HepG2 (cell line): ENCODE results near the gene NUDCD3. TPM values are rescaled to one million over a fixed set of nuclear protein-coding genes. Genes with fewer than 3 reads are reported as not detected.

ENCODE experiments used
- ATAC-seq: fragments of 200-7000 bp; cut with Tn5 transposase; 3 replicates; pipeline ENCODE4 v1.9.1; 2020; ENCODE audit warnings: mild to moderate bottlenecking, moderate library complexity
- BruUV-seq: library from RNA; stranded (reverse); fragments of 400-500 nt; replicated peaks from 2 replicates; lab custom pipeline; 2021; lab: Mats Ljungman, UMichigan
- CTCF ChIA-PET: fragments of 300-600 bp; formaldehyde crosslinking; extraction: SDS; loops from one replicate; lab custom pipeline; 2021; ENCODE audit warnings: low total read pairs, inconsistent platforms, low intra/inter-chr PET ratio; lab: Yijun Ruan, JAX
- POLR2A ChIA-PET: fragments of 350-600 bp; sonication (Branson Sonifier 250); formaldehyde crosslinking; loops from one replicate; lab custom pipeline; 2020; ENCODE audit warnings: antibody characterized with exemption, inconsistent platforms; lab: Yijun Ruan, JAX
- DNase-seq: peaks from one replicate; pipeline ENCODE4 v3.0.0-alpha.2; 2015; ENCODE audit warnings: low spot score
- FAIRE-seq: peaks from 3 replicates; lab custom pipeline; 2011; peaks lifted over from hg19 to GRCh38; lab: Jason Lieb, UNC
- H2AFZ ChIP-seq: one replicate; pipeline ENCODE4 v1.6.1; 2011; ENCODE audit warnings: low read length, inconsistent platforms
- H3K27ac ChIP-seq: fragments of 300-600 bp; 3 replicates; pipeline ENCODE4 v1.8.0; 2011; ENCODE audit warnings: mixed run types, mild to moderate bottlenecking, mixed read lengths, low read length, inconsistent platforms; ENCODE audit not compliant: insufficient read depth; ENCODE audit errors: extremely low read length
- H3K27me3 ChIP-seq, 2 experiments: fragments of 200-600 bp in 1 of 2; 2 replicates in 1 of 2; 3 replicates in 1 of 2; pipeline versions ENCODE4 v1.6.0 to v1.8.0; 2011; ENCODE audit warnings: low read length in 2 of 2, mild to moderate bottlenecking in 2 of 2, moderate library complexity in 2 of 2, inconsistent platforms in 1 of 2; ENCODE audit not compliant: insufficient read depth in 2 of 2, control insufficient read depth in 1 of 2
- H3K36me3 ChIP-seq, 2 experiments: fragments of 200-600 bp in 1 of 2; replicated peaks in 1 of 2; 2 replicates in 1 of 2; 3 replicates in 1 of 2; pipeline versions ENCODE4 v1.5.1 to v1.8.0; 2011; ENCODE audit warnings: low read length in 2 of 2, inconsistent platforms in 1 of 2; ENCODE audit not compliant: insufficient read depth in 2 of 2, control insufficient read depth in 1 of 2
- H3K4me1 ChIP-seq: 2 replicates; pipeline ENCODE4 v1.5.1; 2012; ENCODE audit warnings: low read length, inconsistent platforms; ENCODE audit not compliant: insufficient read depth
- H3K4me2 ChIP-seq: 2 replicates; pipeline ENCODE4 v1.6.0; 2011; ENCODE audit warnings: low read depth, low read length, inconsistent platforms
- H3K4me3 ChIP-seq, 3 experiments: fragments of 200-600 bp in 1 of 3; sonication (generic), shearing (Covaris generic) in 1 of 3; replicated peaks in 1 of 3; 2 replicates each; pipeline ENCODE4 v1.5.1; 2011 to 2016; ENCODE audit warnings: low read length in 3 of 3, inconsistent platforms in 2 of 3, low read depth in 2 of 3, mild to moderate bottlenecking in 2 of 3, control low read depth in 1 of 3, mixed read lengths in 1 of 3; ENCODE audit not compliant: insufficient read depth in 1 of 3
- H3K79me2 ChIP-seq: one replicate; pipeline ENCODE4 v1.6.1; 2011; ENCODE audit warnings: low read length, inconsistent platforms; ENCODE audit not compliant: insufficient read depth
- H3K9ac ChIP-seq: 2 replicates; pipeline ENCODE4 v1.6.0; 2011; ENCODE audit warnings: mild to moderate bottlenecking, low read depth, low read length, inconsistent platforms; ENCODE audit not compliant: insufficient read depth
- H3K9me3 ChIP-seq: 2 replicates; pipeline ENCODE4 v1.5.1; 2012; ENCODE audit warnings: mild to moderate bottlenecking, low read length
- H4K20me1 ChIP-seq: 2 replicates; pipeline ENCODE4 v1.6.0; 2011; ENCODE audit warnings: inconsistent platforms, mild to moderate bottlenecking, low read length, moderate library complexity; ENCODE audit not compliant: insufficient read depth
- DPF2 ChIP-seq: sonication (generic); formaldehyde crosslinking; IDR thresholded peaks from 2 replicates; pipeline ENCODE4 v1.4.0; 2020; ENCODE audit warnings: mild to moderate bottlenecking, low read depth, missing genetic modification reagents, borderline replicate concordance
- FOXC1 ChIP-seq: sonication (generic); formaldehyde crosslinking; IDR thresholded peaks from 2 replicates; pipeline ENCODE4 v1.8.0; 2022; ENCODE audit warnings: mild to moderate bottlenecking, missing genetic modification reagents, borderline replicate concordance
- HOXA9 ChIP-seq: sonication (generic); formaldehyde crosslinking; IDR thresholded peaks from 2 replicates; pipeline ENCODE4 v1.8.1; 2022; ENCODE audit warnings: missing genetic modification reagents, mild to moderate bottlenecking, moderate library complexity, borderline replicate concordance
- LBX2 ChIP-seq: sonication (generic); formaldehyde crosslinking; IDR thresholded peaks from 2 replicates; pipeline ENCODE4 v1.5.0; 2020; ENCODE audit warnings: missing genetic modification reagents, mild to moderate bottlenecking, borderline replicate concordance
- NFYB ChIP-seq: sonication (generic); formaldehyde crosslinking; IDR thresholded peaks from 2 replicates; pipeline ENCODE4 v1.4.0; 2020; ENCODE audit warnings: missing genetic modification reagents
- PITX1 ChIP-seq: sonication (generic); formaldehyde crosslinking; IDR thresholded peaks from 2 replicates; pipeline ENCODE4 v1.5.1; 2020; ENCODE audit warnings: mild to moderate bottlenecking, missing genetic modification reagents
- RFXAP ChIP-seq: sonication (generic); formaldehyde crosslinking; IDR thresholded peaks from 2 replicates; pipeline ENCODE4 v1.4.0; 2020; ENCODE audit warnings: missing genetic modification reagents, borderline replicate concordance
- TBX3 ChIP-seq: fragments of 450-650 bp; IDR thresholded peaks from 2 replicates; pipeline ENCODE4 v1.6.1; 2017; ENCODE audit warnings: antibody characterized with exemption, mild to moderate bottlenecking, inconsistent platforms, borderline replicate concordance
- TCF7L2 ChIP-seq: IDR thresholded peaks from 2 replicates; pipeline ENCODE4 v1.6.1; 2011; ENCODE audit warnings: mild to moderate bottlenecking, low read depth, low read length, moderate library complexity
- ZNF629 ChIP-seq: sonication (generic); formaldehyde crosslinking; conservative IDR thresholded peaks from 2 replicates; pipeline ENCODE4 v1.5.0; 2020; ENCODE audit warnings: missing genetic modification reagents
- ZNF816 ChIP-seq: sonication (generic); formaldehyde crosslinking; IDR thresholded peaks from 2 replicates; pipeline ENCODE4 v1.8.0; 2022; ENCODE audit warnings: missing genetic modification reagents, mild to moderate bottlenecking, borderline replicate concordance
- WGBS: methylation state at CpG from one replicate; pipeline ENCODE4 v1.1.6; 2017; ENCODE audit warnings: low lambda C conversion rate; 5-methylcytosine and 5-hydroxymethylcytosine counted together
- in situ Hi-C: cut with HindIII; loops from 2 replicates; pipeline ENCODE4 v1.10.0; 2017; ENCODE audit warnings: low pct_unique_long_range_greater_than_20kb; ENCODE audit not compliant: extremely low pct_ligation_motif_present
- intact Hi-C: fragments of 100-400 bp; cut with micrococcal nuclease; formaldehyde crosslinking; loops from one replicate; pipeline ENCODE4 v1.10.0; 2022; ENCODE audit not compliant: unreplicated experiment
- polyA plus RNA-seq, 8 experiments: library from polyadenylated mRNA; depleted of rRNA in 3 of 8; stranded (reverse) in 7 of 8; unstranded in 1 of 8; fragments of >200 nt; fragmentation: Illumina TruSeq in 4 of 8; extraction: Trizol in 4 of 8; gene quantifications; 2 replicates each; pipeline versions ENCODE4 v1.2.1 to v1.2.3, GENCODE V29; 2011 to 2016; ENCODE audit warnings: low read depth in 4 of 8, missing spikeins in 1 of 8, mixed read lengths in 1 of 8; ENCODE audit not compliant: insufficient read depth in 1 of 8
- total RNA-seq, 5 experiments: library from RNA; depleted of rRNA; stranded (reverse); fragments of >200 nt; fragmentation: Illumina TruSeq; extraction: Trizol; gene quantifications; 2 replicates each; pipeline ENCODE4 v1.2.3, GENCODE V29; 2016; ENCODE audit warnings: low read depth in 1 of 5

Gene NUDCD3
- total and polyA plus RNA-seq, 2 of the 13 experiments (the other 11 are each of a cell fraction or from before 2014, with no cell fraction given), result 20.8 to 49.9 TPM

- in situ Hi-C loops, result no loop called here
- 95% methylated on average over 4 of the region's 4 CpGs for WGBS
- Histone ChIP-seq H3K9me3 (no peaks in the 10 kb centered on the region), H3K27me3 (no peaks in the 10 kb centered on the region), H2AFZ (no peak overlapping the region), H3K9ac (no peak overlapping the region), H3K27ac (no peak overlapping the region), H4K20me1 (no peaks in the 10 kb centered on the region), H3K4me3 (no peak overlapping the region), H3K4me1 (no peaks in the 10 kb centered on the region), H3K79me2 (no peaks in the 10 kb centered on the region), H3K36me3 (peaks cover 32 to 75% of the 10 kb centered on the region in 2 experiments), H3K4me2 (no peak overlapping the region)
- no peak for ATAC-seq
- no peak for TF ChIP-seq LBX2
- TF ChIP-seq PITX1, result no peak
- no peak for TF ChIP-seq FOXC1 (CRISPR knock-in tag)
- no peak for TF ChIP-seq ZNF816
- TF ChIP-seq TCF7L2, result no peak
- no peak for TF ChIP-seq ZNF629 (CRISPR knock-in tag)
- TF ChIP-seq NFYB (CRISPR knock-in tag), result no peak
- no peak for TF ChIP-seq RFXAP (CRISPR knock-in tag)
- no peak for TF ChIP-seq DPF2 (CRISPR knock-in tag)
- TF ChIP-seq HOXA9, result no peak
- TF ChIP-seq TBX3, result no peak
- no peak for DNase-seq
- no TSS peak for BruUV-seq
- ChIA-PET CTCF (no interaction called here), POLR2A (no interaction called here)
- FAIRE-seq, result no peak
- intact Hi-C loops, result no loop called here
Observed at GRCh38 chr7:44401692-44402091, 88.8 kb downstream of the NUDCD3 start.
